Smooth muscle cell (in vitro differentiated cells): Measurements from ENCODE around the gene CREBRF. TPM values are rescaled to one million over a fixed set of nuclear protein-coding genes. Genes with fewer than 3 reads are reported as not detected.

ENCODE experiments used
- DNase-seq: peaks from one replicate; lab custom pipeline; 2025; ENCODE audit not compliant: unreplicated experiment; lab: John Stamatoyannopoulos, UW
- H2AFZ ChIP-seq: fragments of 200-600 bp; sonication (generic); 2 replicates; pipeline ENCODE4 v1.6.0; 2016; ENCODE audit warnings: antibody characterized with exemption, low read depth, mild to moderate bottlenecking
- H3F3A ChIP-seq: fragments of 200-600 bp; sonication (generic); 2 replicates; pipeline ENCODE4 v1.6.0; 2017; ENCODE audit warnings: antibody characterized with exemption, low read depth
- H3K27ac ChIP-seq: fragments of 200-600 bp; sonication (generic); 2 replicates; pipeline ENCODE4 v1.5.1; 2016; ENCODE audit warnings: low read depth, mild to moderate bottlenecking
- H3K27me3 ChIP-seq: fragments of 200-600 bp; sonication (generic); 2 replicates; pipeline ENCODE4 v1.6.1; 2016; ENCODE audit warnings: low read depth, mild to moderate bottlenecking
- H3K36me3 ChIP-seq: fragments of 200-600 bp; sonication (generic); 2 replicates; pipeline ENCODE4 v1.5.1; 2016; ENCODE audit warnings: low read depth
- H3K4me1 ChIP-seq: fragments of 200-600 bp; sonication (generic); 2 replicates; pipeline ENCODE4 v1.5.1; 2016; ENCODE audit warnings: low read depth
- H3K4me2 ChIP-seq: fragments of 200-600 bp; sonication (generic); 2 replicates; pipeline ENCODE4 v1.6.0; 2016; ENCODE audit warnings: mild to moderate bottlenecking
- H3K4me3 ChIP-seq: fragments of 200-600 bp; sonication (generic); 2 replicates; pipeline ENCODE4 v1.5.1; 2016; ENCODE audit warnings: mild to moderate bottlenecking
- H3K79me2 ChIP-seq: fragments of 200-600 bp; sonication (generic); 2 replicates; pipeline ENCODE4 v1.6.0; 2016; ENCODE audit warnings: low read depth, mild to moderate bottlenecking
- H3K9ac ChIP-seq: fragments of 200-600 bp; sonication (generic); 2 replicates; pipeline ENCODE4 v1.6.0; 2016; ENCODE audit warnings: low read depth
- H3K9me3 ChIP-seq: fragments of 200-600 bp; sonication (generic); replicated peaks from 2 replicates; pipeline ENCODE4 v1.5.1; 2016; ENCODE audit warnings: low read depth
- H4K20me1 ChIP-seq: fragments of 200-600 bp; sonication (generic); 2 replicates; pipeline ENCODE4 v1.6.0; 2016; ENCODE audit warnings: low read depth
- CTCF ChIP-seq: fragments of 200-600 bp; sonication (generic); IDR thresholded peaks from 2 replicates; pipeline ENCODE4 v1.5.1; 2017; ENCODE audit warnings: borderline replicate concordance, mild to moderate bottlenecking, antibody characterized with exemption; ENCODE audit not compliant: insufficient read depth, poor library complexity, severe bottlenecking
- WGBS: methylation state at CpG from one replicate; pipeline ENCODE4 v1.1.7; 2016; ENCODE audit warnings: low lambda C conversion rate; 5-methylcytosine and 5-hydroxymethylcytosine counted together
- polyA plus RNA-seq: library from polyadenylated mRNA; unstranded; fragments of >200 nt; fragmentation: Nextera tagmentation; extraction: Ambion mirVana; gene quantifications from 2 replicates; pipeline ENCODE4 v1.2.1, GENCODE V29; 2016
- total RNA-seq: library from RNA; depleted of rRNA; stranded (reverse); fragments of >200 nt; gene quantifications from 2 replicates; pipeline ENCODE4 v1.2.3, GENCODE V29; 2014

Gene CREBRF
- total and polyA plus RNA-seq, 2 experiments from 2014 or later: 6.9 to 11.3 TPM

DNA sequence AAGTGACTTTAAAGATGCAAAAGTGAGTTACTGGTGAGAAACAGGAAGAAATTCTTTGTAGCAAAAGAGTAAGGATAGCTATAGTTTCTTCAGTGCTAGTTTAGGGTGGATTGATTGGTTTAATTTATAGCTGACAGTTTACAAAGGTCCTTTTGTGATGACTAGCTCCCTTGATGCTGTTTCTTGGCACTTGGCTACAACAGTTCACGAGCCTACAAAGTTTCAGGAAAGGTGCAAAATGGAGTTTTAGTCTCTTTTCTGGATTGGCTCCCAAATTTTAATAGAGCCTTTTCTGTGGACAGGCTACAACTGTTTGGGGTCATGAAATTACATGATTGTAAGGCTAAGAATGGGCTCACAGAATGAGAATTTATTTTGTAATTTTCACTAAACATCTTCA is 47.3 kb downstream of the CREBRF start:
- no peak for DNase-seq
- no peaks in the 10 kb centered on the region for H3K27me3 ChIP-seq
- H2AFZ ChIP-seq: no peak overlapping the region
- TF ChIP-seq CTCF: no peak
- H3F3A ChIP-seq: no peaks in the 10 kb centered on the region
- H3K4me1 ChIP-seq: no peaks in the 10 kb centered on the region
- no peak overlapping the region for H3K27ac ChIP-seq
- no peaks in the 10 kb centered on the region for H4K20me1 ChIP-seq
- 82% methylated on average over 1 of the region's 1 CpG for WGBS
- no peaks in the 10 kb centered on the region for H3K9me3 ChIP-seq
- no peak overlapping the region for H3K4me3 ChIP-seq
- H3K4me2 ChIP-seq: no peak overlapping the region
- H3K79me2 ChIP-seq: no peaks in the 10 kb centered on the region
- no peak overlapping the region for H3K9ac ChIP-seq
- H3K36me3 ChIP-seq: no peaks in the 10 kb centered on the region

- Histone ChIP-seq H3K79me2 (no peaks in the 10 kb centered on the region), H3K9ac (no peak overlapping the region), H3K9me3 (no peaks in the 10 kb centered on the region), H3K4me3 (no peak overlapping the region), H4K20me1 (no peaks in the 10 kb centered on the region), H3K27ac (no peak overlapping the region), H3K4me1 (no peaks in the 10 kb centered on the region), H3K36me3 (peaks cover 9% of the 10 kb centered on the region), H3F3A (no peaks in the 10 kb centered on the region), H3K27me3 (no peaks in the 10 kb centered on the region), H3K4me2 (no peak overlapping the region), H2AFZ (no peak overlapping the region)
- 69% methylated on average over 3 of the region's 3 CpGs for WGBS
- no peak for TF ChIP-seq CTCF
- DNase-seq: no peak
Measured at GRCh38 chr5:173108914-173109313, 52.8 kb downstream of the CREBRF start.

- H3K4me1 ChIP-seq: no peaks in the 10 kb centered on the region
- H3K79me2 ChIP-seq: no peaks in the 10 kb centered on the region
- H3K4me2 ChIP-seq: no peak overlapping the region
- H3F3A ChIP-seq: no peaks in the 10 kb centered on the region
- no peak for DNase-seq
- no peak overlapping the region for H2AFZ ChIP-seq
- H3K36me3 ChIP-seq: peaks cover 12% of the 10 kb centered on the region
- H3K27me3 ChIP-seq: no peaks in the 10 kb centered on the region
- no peak overlapping the region for H3K27ac ChIP-seq
- H3K9ac ChIP-seq: no peak overlapping the region
- TF ChIP-seq CTCF: no peak
- no peak overlapping the region for H3K4me3 ChIP-seq
- 98% methylated on average over 1 of the region's 1 CpG for WGBS
- H3K9me3 ChIP-seq: peaks cover 5% of the 10 kb centered on the region
- H4K20me1 ChIP-seq: no peaks in the 10 kb centered on the region
Measured at GRCh38 chr5:173114536-173114935, 58.4 kb downstream of the CREBRF start.

DNA sequence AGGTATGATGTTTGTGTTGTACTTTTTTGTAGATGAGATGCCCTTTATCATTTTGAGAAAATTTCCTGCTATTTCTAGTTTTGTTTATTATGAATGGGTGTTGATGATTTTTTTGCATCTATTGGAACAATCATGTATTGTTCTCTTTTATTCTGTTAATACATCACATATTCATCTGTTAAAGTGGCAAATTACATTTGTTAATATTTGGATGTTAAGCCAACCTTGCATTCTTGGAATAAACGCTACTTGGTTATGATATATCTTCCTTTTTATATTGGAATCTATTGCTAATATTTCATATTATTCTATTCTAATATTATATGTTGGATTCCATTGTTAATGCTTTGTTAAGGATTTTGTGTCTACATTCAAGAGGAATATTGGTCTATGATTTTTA is 63.6 kb downstream of the CREBRF start:
- H2AFZ ChIP-seq: no peak overlapping the region
- no peak for DNase-seq
- H3K4me1 ChIP-seq: no peaks in the 10 kb centered on the region
- 100% methylated on average over 1 of the region's 1 CpG for WGBS
- peaks cover 3% of the 10 kb centered on the region for H3K36me3 ChIP-seq
- no peak overlapping the region for H3K9ac ChIP-seq
- no peaks in the 10 kb centered on the region for H3K79me2 ChIP-seq
- H3F3A ChIP-seq: no peaks in the 10 kb centered on the region
- TF ChIP-seq CTCF: no peak
- H3K4me2 ChIP-seq: no peak overlapping the region
- peaks cover 8% of the 10 kb centered on the region for H3K9me3 ChIP-seq
- no peaks in the 10 kb centered on the region for H4K20me1 ChIP-seq
- H3K4me3 ChIP-seq: no peak overlapping the region
- no peak overlapping the region for H3K27ac ChIP-seq
- H3K27me3 ChIP-seq: no peaks in the 10 kb centered on the region
